GM12875 (cell line): ENCODE results near the gene PDGFA.

Experiments
- H3K4me3 ChIP-seq: one replicate; pipeline ENCODE4 v1.5.1; 2011; ENCODE audit warnings: low read depth, low read length, control low read depth
- TF ChIP-seq, protein P1 (sequence below): IDR thresholded peaks from 2 replicates; pipeline ENCODE4 v1.5.1; 2011; ENCODE audit warnings: low read depth, mild to moderate bottlenecking, control low read depth, inconsistent platforms, low read length, moderate library complexity, borderline replicate concordance; ENCODE audit not compliant: insufficient read depth

Gene PDGFA

GRCh38 chr7:550881-551614 is 31.4 kb upstream of the PDGFA start:
- TF ChIP-seq, protein P1, sequence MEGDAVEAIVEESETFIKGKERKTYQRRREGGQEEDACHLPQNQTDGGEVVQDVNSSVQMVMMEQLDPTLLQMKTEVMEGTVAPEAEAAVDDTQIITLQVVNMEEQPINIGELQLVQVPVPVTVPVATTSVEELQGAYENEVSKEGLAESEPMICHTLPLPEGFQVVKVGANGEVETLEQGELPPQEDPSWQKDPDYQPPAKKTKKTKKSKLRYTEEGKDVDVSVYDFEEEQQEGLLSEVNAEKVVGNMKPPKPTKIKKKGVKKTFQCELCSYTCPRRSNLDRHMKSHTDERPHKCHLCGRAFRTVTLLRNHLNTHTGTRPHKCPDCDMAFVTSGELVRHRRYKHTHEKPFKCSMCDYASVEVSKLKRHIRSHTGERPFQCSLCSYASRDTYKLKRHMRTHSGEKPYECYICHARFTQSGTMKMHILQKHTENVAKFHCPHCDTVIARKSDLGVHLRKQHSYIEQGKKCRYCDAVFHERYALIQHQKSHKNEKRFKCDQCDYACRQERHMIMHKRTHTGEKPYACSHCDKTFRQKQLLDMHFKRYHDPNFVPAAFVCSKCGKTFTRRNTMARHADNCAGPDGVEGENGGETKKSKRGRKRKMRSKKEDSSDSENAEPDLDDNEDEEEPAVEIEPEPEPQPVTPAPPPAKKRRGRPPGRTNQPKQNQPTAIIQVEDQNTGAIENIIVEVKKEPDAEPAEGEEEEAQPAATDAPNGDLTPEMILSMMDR: no peak

DNA sequence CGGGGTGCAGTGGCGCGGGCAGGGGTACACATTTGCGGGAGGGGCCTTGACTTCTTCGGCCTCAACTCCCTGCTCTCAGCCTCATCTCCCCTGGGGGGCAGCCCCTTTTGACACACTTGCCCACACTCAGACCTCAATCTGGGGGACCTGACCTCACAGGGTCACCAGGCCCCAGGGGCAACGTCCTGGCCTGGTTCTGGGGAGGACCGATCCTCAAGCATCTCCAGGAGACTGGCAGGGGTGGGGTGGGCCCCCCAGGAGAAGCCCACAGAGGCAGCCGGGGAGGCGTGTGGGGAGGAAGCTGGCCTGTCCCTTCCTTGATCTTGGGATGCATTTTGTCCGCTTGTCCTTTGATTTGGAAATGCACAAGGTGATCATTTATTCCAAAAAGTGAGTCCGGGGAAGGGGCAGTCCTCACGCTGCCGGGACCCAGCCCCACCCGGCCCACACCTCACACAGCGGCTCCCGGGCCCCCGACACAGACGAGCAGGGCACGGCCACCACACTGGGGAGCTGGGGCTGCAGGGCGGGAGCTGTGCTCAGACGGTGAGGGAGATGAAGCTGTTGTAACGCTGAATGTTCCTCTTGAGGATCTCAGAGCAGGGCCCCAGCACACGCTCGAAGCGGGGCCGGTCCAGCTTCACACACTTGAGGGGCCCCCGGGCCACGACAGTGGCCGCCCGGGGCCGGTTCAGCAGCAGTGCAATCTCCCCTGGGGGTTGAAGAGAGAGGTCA is 30.4 kb upstream of the PDGFA start:
- no peak overlapping the region for H3K4me3 ChIP-seq
- TF ChIP-seq, protein P1: no peak

More at GRCh38 chr7:550881-551614, 31.4 kb upstream of the PDGFA start:
- no peak overlapping the region for H3K4me3 ChIP-seq

DNA sequence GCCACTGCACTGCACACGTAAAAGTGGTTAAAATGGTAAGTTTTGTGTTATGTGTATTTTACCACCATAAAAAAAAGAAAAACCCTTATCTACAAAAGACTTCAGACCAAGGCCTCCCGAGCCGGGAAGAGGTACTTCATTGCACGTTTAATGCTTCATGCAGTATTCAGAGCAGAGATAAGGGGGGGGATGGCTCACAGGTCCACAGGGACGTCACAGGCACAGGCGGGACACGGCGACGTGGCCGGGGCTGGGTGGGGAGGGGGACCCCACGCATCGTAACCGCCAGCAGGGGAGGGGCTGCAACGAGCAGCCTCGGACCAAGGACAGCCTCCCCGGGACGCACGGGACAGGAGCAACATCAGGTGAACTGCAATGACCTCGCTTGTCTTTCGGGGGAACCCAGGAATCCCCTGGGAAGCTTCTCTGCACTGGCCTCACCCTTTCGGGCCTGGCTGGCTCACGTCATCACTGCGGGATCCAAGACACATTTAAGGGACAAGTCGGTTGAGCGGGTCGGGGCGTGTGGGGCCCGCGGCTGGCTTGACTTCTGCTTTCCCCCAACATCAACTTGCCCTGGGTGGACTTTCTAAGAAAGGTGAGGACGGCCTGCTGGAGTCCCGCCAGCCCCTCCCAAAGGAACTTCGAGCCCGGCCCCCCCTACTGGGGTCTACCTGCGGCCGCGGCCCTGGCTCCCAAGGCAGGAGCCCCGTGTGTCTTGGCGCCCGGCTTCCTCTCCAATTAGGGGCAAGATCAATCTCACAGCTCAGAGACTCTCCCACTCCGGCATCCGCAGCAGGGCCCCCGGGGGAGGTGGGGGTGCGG is 29.6 kb upstream of the PDGFA start:
- H3K4me3 ChIP-seq: no peak overlapping the region
- TF ChIP-seq, protein P1: no peak

GRCh38 chr7:548401-548800 is 28.8 kb upstream of the PDGFA start:
- H3K4me3 ChIP-seq: no peak overlapping the region

GRCh38 chr7:545470-545869 is 25.8 kb upstream of the PDGFA start:
- TF ChIP-seq, protein P1: no peak
- no peak overlapping the region for H3K4me3 ChIP-seq

More at GRCh38 chr7:548401-548800, 28.8 kb upstream of the PDGFA start:
- TF ChIP-seq, protein P1: no peak

- TF ChIP-seq, protein P1: no peak
- no peak overlapping the region for H3K4me3 ChIP-seq
Observed at GRCh38 chr7:544338-545221, 24.9 kb upstream of the PDGFA start.
